Ascending aorta (tissue), 2 donors: ENCODE data around the gene C10orf71. TPM values are rescaled to one million over a fixed set of nuclear protein-coding genes. Genes with fewer than 3 reads are reported as not detected.

Experiments used
- DNase-seq, 2 donors: peaks; one replicate each; pipeline ENCODE4 v3.0.0-alpha.2; 2019; ENCODE audit warnings: low spot score in 2 of 2
- H3K27ac ChIP-seq, 2 donors: fragments of 200-600 bp; sonication (generic); one replicate each; pipeline ENCODE4 v1.5.1; 2016 to 2017; ENCODE audit warnings: mild to moderate bottlenecking in 1 of 2
- H3K27me3 ChIP-seq: fragments of 200-600 bp; sonication (generic); one replicate; pipeline ENCODE4 v1.5.1; 2017
- H3K36me3 ChIP-seq, 2 donors: fragments of 200-600 bp; sonication (generic); one replicate each; pipeline ENCODE4 v1.5.1; 2016
- H3K4me1 ChIP-seq, 2 donors: fragments of 200-600 bp; sonication (generic); one replicate each; pipeline ENCODE4 v1.5.1; 2016 to 2017; ENCODE audit warnings: mild to moderate bottlenecking in 1 of 2
- H3K4me3 ChIP-seq, 2 donors: fragments of 200-600 bp; sonication (generic); one replicate each; pipeline ENCODE4 v1.5.1; 2016 to 2017; ENCODE audit warnings: mild to moderate bottlenecking in 1 of 2
- H3K9me3 ChIP-seq, 2 donors: fragments of 200-600 bp; sonication (generic); one replicate each; pipeline ENCODE4 v1.5.1; 2016
- intact Hi-C: fragments of 100-400 bp; cut with DNase I; formaldehyde crosslinking; loops from one replicate; pipeline ENCODE4 v1.15.1; 2023
- total RNA-seq: library from RNA; depleted of rRNA; stranded (reverse); fragments of >200 nt; gene quantifications from one replicate; pipeline ENCODE4 v1.1.0, GENCODE V29; 2016
- TF ChIP-seq, protein P1 (sequence below), 3 experiments: fragments of 200-600 bp in 2 of 3; fragments of 450-650 bp in 1 of 3; sonication (generic) in 2 of 3; IDR thresholded peaks; one replicate each; pipeline ENCODE4 v1.5.1; 2016 to 2019; ENCODE audit warnings: antibody characterized with exemption in 3 of 3, mild to moderate bottlenecking in 1 of 3, moderate library complexity in 1 of 3

Gene C10orf71
- total RNA-seq, 1 donor from 2014 or later, result not detected

DNA sequence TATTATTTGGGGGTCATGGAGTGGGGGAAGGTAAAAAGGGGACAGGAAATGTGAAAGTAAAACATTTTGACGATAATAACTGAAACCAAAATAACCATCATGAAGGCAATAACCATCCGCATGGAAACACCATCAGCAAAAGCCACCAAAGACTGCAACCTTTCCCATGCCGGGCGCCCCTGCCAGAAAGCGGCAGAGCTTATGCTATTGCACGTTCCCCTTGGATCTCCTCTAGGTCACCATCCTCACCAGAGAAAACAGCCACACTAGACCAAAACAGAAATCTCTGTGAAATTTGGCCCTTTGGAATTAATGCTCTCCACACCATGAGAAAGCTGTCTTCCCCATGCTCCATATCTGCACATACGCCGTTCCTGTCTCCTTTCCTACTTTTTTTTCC lies 65.8 kb downstream of the C10orf71 start:
- TF ChIP-seq, protein P1, sequence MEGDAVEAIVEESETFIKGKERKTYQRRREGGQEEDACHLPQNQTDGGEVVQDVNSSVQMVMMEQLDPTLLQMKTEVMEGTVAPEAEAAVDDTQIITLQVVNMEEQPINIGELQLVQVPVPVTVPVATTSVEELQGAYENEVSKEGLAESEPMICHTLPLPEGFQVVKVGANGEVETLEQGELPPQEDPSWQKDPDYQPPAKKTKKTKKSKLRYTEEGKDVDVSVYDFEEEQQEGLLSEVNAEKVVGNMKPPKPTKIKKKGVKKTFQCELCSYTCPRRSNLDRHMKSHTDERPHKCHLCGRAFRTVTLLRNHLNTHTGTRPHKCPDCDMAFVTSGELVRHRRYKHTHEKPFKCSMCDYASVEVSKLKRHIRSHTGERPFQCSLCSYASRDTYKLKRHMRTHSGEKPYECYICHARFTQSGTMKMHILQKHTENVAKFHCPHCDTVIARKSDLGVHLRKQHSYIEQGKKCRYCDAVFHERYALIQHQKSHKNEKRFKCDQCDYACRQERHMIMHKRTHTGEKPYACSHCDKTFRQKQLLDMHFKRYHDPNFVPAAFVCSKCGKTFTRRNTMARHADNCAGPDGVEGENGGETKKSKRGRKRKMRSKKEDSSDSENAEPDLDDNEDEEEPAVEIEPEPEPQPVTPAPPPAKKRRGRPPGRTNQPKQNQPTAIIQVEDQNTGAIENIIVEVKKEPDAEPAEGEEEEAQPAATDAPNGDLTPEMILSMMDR (IDR thresholded peaks at IDR 0.05), result no peak
- DNase-seq, result no peak
- H3K4me3 ChIP-seq, result no peak overlapping the region

DNA sequence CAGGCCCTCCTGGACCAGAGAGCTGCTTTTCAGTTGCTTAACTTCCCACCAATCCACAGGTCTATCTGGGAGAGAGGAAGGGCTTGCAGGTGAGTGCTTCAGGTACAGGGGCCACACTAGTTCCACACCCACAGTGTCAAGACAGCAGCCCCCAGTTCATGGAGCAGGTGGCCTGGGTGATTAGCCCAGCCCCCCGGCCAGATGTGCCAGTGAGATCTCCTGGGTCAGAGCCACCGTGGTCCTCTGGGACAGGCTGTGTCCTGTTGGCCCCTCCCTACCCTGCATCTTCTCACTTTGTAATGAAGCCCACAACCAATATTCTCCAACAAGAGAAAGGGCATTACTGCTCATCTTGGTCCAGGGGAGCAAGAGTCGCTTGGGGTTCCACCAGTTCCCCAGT lies 66.3 kb downstream of the C10orf71 start:
- H3K4me1 ChIP-seq, result no peaks in the 10 kb centered on the region
- intact Hi-C loops, result no loop called here
- no peak overlapping the region for H3K4me3 ChIP-seq
- H3K27me3 ChIP-seq, result no peaks in the 10 kb centered on the region
- no peaks in the 10 kb centered on the region for H3K36me3 ChIP-seq
- no peak overlapping the region for H3K27ac ChIP-seq
- H3K9me3 ChIP-seq, result no peaks in the 10 kb centered on the region
- DNase-seq, result no peak
- TF ChIP-seq, protein P1 (IDR thresholded peaks at IDR 0.05), result no peak

More for the DNA sequence above, 65.8 kb downstream of the C10orf71 start:
- H3K36me3 ChIP-seq, result no peaks in the 10 kb centered on the region
- H3K27me3 ChIP-seq, result no peaks in the 10 kb centered on the region
- no peaks in the 10 kb centered on the region for H3K9me3 ChIP-seq
- H3K4me1 ChIP-seq, result no peaks in the 10 kb centered on the region
- no peak overlapping the region for H3K27ac ChIP-seq
- intact Hi-C loops, result no loop called here

DNA sequence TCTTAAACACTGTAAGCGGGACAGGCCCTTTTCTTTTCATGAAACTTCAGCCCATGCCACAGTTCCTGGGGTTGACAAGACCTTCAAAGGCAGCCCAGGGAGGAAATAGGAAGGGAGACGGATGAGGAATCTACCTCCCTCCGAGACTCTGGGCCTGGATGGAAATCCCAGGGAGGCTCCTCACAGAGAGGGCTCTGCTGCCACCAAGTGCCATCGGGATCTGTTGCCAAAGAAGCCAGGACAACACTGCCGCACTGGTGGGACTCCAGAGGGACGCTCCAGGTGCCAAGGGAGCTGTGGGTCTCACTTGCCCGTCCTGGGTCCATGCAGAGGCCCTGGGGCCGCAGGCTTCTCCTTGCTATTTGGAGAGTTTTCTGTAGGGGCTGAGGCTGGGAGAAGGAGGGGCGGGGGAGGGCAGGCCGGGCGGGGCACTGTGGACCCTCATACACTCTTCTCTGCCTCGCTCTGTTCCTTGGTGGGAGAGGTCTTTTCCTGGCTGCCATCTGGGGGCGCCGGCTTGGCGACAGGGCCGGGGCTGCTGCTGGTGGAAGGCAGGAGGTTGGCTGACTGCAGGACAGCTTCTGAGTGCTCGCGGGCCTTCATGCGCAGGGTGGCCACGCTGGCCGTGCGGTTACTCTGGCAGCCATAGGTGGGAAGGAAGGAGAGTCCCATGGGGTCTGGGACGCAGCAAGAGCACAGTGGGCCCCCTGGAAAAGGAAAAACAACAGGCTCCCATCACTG lies 66.9 kb downstream of the C10orf71 start:
- no peaks in the 10 kb centered on the region for H3K27me3 ChIP-seq
- no peak for DNase-seq
- H3K27ac ChIP-seq, result no peak overlapping the region
- H3K36me3 ChIP-seq, result no peaks in the 10 kb centered on the region
- H3K9me3 ChIP-seq, result no peaks in the 10 kb centered on the region
- no peak overlapping the region for H3K4me3 ChIP-seq
- H3K4me1 ChIP-seq, result no peaks in the 10 kb centered on the region
- TF ChIP-seq, protein P1 (IDR thresholded peaks at IDR 0.05), result no peak
- intact Hi-C loops, result no loop called here

DNA sequence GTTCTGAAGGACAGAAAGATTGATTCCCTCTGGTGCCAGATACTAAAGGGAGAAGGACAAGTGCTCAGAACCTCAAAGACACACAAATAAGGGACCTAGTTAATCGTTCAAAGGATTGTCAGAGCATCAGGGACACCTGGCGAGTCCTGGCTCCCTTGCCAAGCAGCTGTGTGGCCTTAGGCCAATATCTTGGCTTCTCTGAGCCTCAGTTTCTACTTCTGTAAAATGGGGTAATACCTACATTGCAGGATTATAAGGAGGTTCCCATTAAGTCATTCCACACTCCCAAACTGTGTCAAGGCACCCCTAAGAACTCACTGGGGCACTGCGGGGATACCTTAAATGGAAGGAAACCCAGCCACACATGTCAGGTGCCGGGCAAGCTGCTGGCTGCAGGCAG lies 67.5 kb downstream of the C10orf71 start:
- intact Hi-C loops, result no loop called here

DNA sequence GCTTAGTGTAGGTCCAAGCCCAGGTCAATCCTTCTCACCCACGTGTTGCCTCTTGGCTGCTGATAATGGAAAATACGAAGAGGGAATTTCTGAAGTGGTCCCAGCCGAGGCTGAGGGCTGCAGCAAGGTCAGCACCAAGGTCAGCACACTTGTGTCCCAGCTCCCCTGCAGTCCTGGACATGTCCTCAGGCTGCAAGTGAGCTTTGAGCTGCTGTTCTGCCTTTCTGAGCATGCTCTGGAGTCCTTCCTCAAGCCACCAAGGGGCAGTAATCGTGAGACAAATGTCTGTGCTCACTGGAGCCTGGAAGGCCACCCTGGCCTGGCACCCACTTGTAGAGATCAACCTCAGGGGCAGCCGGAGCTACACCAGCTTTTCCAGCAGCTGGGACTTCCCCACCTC lies 68.6 kb downstream of the C10orf71 start:
- H3K27me3 ChIP-seq, result no peaks in the 10 kb centered on the region
- H3K4me1 ChIP-seq, result no peaks in the 10 kb centered on the region
- intact Hi-C loops, result no loop called here
- no peak overlapping the region for H3K27ac ChIP-seq
- no peaks in the 10 kb centered on the region for H3K9me3 ChIP-seq
- H3K36me3 ChIP-seq, result no peaks in the 10 kb centered on the region
- no peak for DNase-seq
- TF ChIP-seq, protein P1 (IDR thresholded peaks at IDR 0.05), result no peak
- no peak overlapping the region for H3K4me3 ChIP-seq

More for the DNA sequence above, 67.5 kb downstream of the C10orf71 start:
- H3K9me3 ChIP-seq, result no peaks in the 10 kb centered on the region
- no peak overlapping the region for H3K4me3 ChIP-seq
- no peaks in the 10 kb centered on the region for H3K4me1 ChIP-seq
- no peak overlapping the region for H3K27ac ChIP-seq
- no peaks in the 10 kb centered on the region for H3K36me3 ChIP-seq
- H3K27me3 ChIP-seq, result no peaks in the 10 kb centered on the region
- no peak for DNase-seq
- TF ChIP-seq, protein P1 (IDR thresholded peaks at IDR 0.05), result no peak
